Mesenteric fat pad (tissue), 1 donor: ENCODE results near the gene LHX3. TPM values are rescaled to one million over a fixed set of nuclear protein-coding genes. Genes with fewer than 3 reads are reported as not detected.

Experiments used
- DNase-seq: peaks from one replicate; pipeline ENCODE4 v3.0.0-alpha.2; 2020; ENCODE audit warnings: low spot score
- long read RNA-seq: library from polyadenylated mRNA; unstranded; transcript quantifications from one replicate; pipeline ENCODE4 v2.0.0, GENCODE V29; 2020
- total RNA-seq: library from RNA; stranded (reverse); fragmentation: NEBNext Ultra II Directional; extraction: Animal tissue kit (Norgen Biotek cat#: 25700); gene quantifications from one replicate; pipeline ENCODE4 v1.2.1, GENCODE V29; 2021
- donor health status: DM: yes; HTN: yes; CAD: no.

The LHX3 gene
- not detected for total RNA-seq
- long read RNA-seq: 0 reads

GRCh38 chr9:136204838-136205706 is at the start of gene LHX3:
Gene LHX3, minus strand, starts transcription at chr9:136205128. Its CDS starts 116 bp downstream, at chr9:136205012.
- DNase-seq: no peak

GRCh38 chr9:136253246-136254130 is 48.6 kb upstream of the LHX3 start:
- no peak for DNase-seq

DNA sequence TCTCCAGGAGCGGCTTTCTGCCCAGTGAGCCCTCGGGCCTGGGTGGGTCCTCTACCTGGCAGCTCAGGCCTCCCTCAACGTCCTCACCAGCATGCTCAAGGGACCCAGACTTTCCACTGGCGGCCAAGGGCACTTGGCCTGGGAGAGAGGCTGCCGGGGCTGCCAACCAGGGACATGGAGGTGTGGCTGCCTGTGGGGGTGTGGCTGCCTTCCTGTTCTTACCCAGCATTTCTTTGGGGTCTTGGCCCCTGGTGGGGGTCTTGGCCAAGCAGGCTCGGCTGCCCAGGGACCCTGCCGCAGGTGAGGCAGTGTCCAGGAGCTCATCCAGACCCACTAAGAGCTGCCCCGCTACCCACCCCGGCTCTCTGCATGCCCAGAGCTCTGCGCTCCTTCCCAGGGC is 47.9 kb upstream of the LHX3 start:
- DNase-seq: no peak

- DNase-seq: no peak
Observed at GRCh38 chr9:136252281-136252680, 47.4 kb upstream of the LHX3 start.

GRCh38 chr9:136251264-136252115 is 46.6 kb upstream of the LHX3 start:
- no peak for DNase-seq

- no peak for DNase-seq
Observed at GRCh38 chr9:136250676-136251075, 45.7 kb upstream of the LHX3 start.

DNA sequence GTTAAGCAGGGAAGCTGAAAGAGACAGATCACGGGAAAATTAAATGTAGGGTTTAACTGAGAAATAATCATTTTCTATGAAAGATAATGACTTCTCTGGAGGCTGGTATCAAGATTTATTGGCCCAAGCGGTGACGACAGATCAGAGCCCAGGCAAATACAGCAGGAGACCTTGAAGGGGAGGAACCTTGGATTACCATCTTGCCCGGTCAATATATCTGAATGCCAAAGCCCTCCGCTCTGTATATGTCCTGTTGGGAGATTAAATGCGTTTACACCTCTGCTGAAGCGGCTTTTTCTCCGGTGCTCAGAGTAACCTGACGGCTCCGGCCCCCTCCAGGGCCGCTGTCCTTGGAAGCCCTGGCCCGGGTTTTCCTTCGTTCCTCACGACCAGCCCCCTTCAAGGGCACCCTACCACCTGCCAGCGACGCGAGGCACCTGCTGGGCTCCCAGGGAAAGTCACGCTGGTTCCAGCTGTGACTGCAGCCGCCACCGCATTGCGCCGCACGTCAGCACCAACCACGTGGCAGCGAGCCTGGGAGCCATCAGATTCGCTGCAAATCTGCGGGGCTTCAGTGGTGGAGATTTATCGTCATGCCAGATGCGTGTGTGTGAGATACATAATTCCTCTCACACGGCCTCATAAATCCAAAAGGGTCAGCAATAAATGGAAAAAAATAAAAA is 45.1 kb upstream of the LHX3 start:
- no peak for DNase-seq

DNA sequence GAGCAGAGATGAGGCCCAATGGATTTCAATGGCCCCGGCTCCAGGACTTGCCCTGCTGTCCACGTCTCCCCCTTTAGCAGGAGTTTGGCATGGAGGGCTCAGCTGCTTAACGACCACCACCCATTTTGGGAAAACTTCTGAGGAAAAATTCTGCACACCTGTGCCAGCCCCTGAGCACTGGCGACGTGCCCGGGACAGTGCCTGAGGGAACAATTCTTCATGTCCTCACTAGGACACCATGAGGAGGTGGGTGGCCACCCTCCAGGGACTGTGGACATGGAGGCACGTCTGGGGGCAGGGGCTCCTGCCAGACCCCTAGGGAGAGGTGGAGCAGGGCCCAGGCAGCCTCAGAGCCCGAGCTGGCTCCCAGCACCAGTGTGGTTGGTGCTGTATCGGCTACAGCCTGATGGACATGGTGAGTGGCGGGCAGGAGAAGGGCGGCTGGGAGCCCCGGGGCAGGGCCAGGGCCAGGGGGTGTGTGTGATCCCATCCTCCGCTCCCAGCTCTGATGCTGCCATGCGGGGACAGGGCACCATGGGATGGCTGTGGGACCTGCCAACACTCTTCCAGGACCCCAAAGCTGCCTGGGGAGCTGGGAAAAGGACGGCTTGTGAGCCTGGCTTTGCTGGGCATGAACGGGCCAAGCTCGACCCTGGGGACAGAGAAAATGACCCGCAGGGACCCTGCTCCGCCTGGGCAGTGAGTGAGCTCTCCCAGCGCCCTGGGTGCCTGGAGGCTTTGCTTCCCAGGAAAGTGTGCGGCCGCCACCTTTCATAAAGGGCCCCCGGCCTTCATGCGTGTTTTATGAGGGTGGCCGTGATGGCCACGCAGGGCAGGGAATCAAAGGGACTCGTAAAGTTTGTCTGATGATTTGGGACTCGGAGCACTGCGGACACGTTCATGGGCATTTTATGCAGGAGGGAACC is 44.3 kb upstream of the LHX3 start:
- DNase-seq: no peak

- DNase-seq: no peak
Observed at GRCh38 chr9:136247947-136248637, 43.2 kb upstream of the LHX3 start.

- no peak for DNase-seq
Observed at GRCh38 chr9:136247551-136247916, 42.6 kb upstream of the LHX3 start.

GRCh38 chr9:136246849-136247550 is 42.1 kb upstream of the LHX3 start:
- no peak for DNase-seq

- peak; percentile 95 for DNase-seq
Observed at GRCh38 chr9:136245219-136246150, 40.6 kb upstream of the LHX3 start, which contains the start of gene QSOX2. Gene QSOX2, minus strand, starts transcription at chr9:136245812. Its CDS starts 9 bp downstream, at chr9:136245803.

DNA sequence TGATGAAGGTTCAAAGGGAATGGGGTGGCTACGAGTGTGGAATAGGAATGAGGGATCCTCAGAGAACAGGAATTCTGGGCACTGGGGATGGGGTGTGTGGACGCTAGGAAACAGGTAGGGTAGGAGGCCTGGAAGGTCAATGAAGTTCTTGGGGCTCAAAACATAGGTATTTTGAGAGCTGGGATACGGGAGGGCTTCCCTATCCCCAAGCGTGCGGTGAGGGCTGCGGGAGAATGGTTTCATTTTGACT is 40.0 kb upstream of the LHX3 start:
- DNase-seq: no peak

GRCh38 chr9:136244122-136244968 is 39.4 kb upstream of the LHX3 start:
- DNase-seq: no peak

DNA sequence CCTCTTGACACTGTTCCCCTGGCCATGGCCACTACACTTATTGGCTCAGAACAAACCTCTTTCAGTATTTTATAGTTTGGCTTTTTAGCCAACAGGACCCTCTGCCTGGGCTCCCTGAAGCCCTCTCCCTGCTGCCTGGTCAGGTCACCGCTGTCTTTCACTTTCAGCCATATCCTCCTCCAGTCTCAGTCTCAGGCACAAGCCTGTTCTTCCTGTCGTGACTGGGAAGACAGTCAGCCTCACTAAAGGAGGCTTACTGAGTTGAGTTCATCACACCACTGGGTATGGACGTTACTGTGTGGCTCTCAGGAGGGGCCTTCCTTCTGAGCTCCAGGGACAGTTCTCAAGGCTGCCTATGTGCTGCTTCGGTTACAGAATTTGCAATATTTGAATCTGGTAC is 38.7 kb upstream of the LHX3 start:
- DNase-seq: no peak

- no peak for DNase-seq
Observed at GRCh38 chr9:136242918-136243525, 38.1 kb upstream of the LHX3 start.
